Stimulated activated CD4-positive, alpha-beta T cell treated with anti-CD3 and anti-CD28 coated beads, Interleukin-4, amount 100 ng/mL, for 4 hours (primary cell): ENCODE data around the gene HBZ.
"Not testable (repeated sequence)": the region's sequence is repeated elsewhere in the genome, so short reads cannot be mapped to it uniquely, and the experiment has no call there.

Experiments used
- DNase-seq, 2 experiments: peaks; one replicate each; pipeline ENCODE4 v3.0.0-alpha.2; 2020

HBZ gene

GRCh38 chr16:165539-166374 is 13.3 kb downstream of the HBZ start, which contains the start of gene HBM:
Gene HBM (plus strand): TSS chr16:165978. CDS start chr16:165998, 20 bp downstream.
- peak; percentile 16 to 22 for DNase-seq

- no peak for DNase-seq
These were observed 14.1 kb downstream of the HBZ start for GRCh38 chr16:166375-167121.

- no peak for DNase-seq
These were observed 14.8 kb downstream of the HBZ start for GRCh38 chr16:167122-167690.

GRCh38 chr16:168424-168823 is 16.0 kb downstream of the HBZ start:
- no peak for DNase-seq

GRCh38 chr16:169014-169413 is 16.6 kb downstream of the HBZ start:
- DNase-seq, result no peak

GRCh38 chr16:170088-170507 is 17.7 kb downstream of the HBZ start:
- DNase-seq, result not testable (repeated sequence)

GRCh38 chr16:170788-171187 is 18.3 kb downstream of the HBZ start:
- DNase-seq, result no peak

- DNase-seq, result not testable (repeated sequence)
These were observed 20.0 kb downstream of the HBZ start, which contains the start of gene HBA2 for GRCh38 chr16:172374-172941. Gene HBA2 (plus strand): TSS chr16:172876. CDS start chr16:172913, 37 bp downstream.

GRCh38 chr16:173211-173854 is 20.9 kb downstream of the HBZ start:
- not testable (repeated sequence) for DNase-seq

- DNase-seq, result not testable (repeated sequence)
These were observed 21.7 kb downstream of the HBZ start for GRCh38 chr16:173928-174769.

- no peak for DNase-seq
These were observed 22.8 kb downstream of the HBZ start for GRCh38 chr16:175011-175949.

GRCh38 chr16:176006-176405 is 23.6 kb downstream of the HBZ start:
- not testable (repeated sequence) for DNase-seq

GRCh38 chr16:176477-177382 is 24.3 kb downstream of the HBZ start, which contains the start of gene HBA1:
Gene HBA1 (plus strand): TSS chr16:176680. CDS start chr16:176717, 37 bp downstream.
- not testable (repeated sequence) for DNase-seq

- DNase-seq, result no peak
These were observed 25.0 kb downstream of the HBZ start for GRCh38 chr16:177394-177822.

GRCh38 chr16:177981-178667 is 25.7 kb downstream of the HBZ start:
- DNase-seq, result no peak

GRCh38 chr16:178668-179015 is 26.2 kb downstream of the HBZ start:
- no peak for DNase-seq

- DNase-seq, result no peak
These were observed 27.0 kb downstream of the HBZ start for GRCh38 chr16:179211-180092.
